Natural killer cell treated with Interleukin-12 subunit alpha and Interleukin-12 subunit beta and Interleukin-15 and Interleukin-18, amount 100 ng/mL, for 72 hours (primary cell): ENCODE data around the gene NSUN6. TPM values are rescaled to one million over a fixed set of nuclear protein-coding genes. Genes with fewer than 3 reads are reported as not detected.
"Not testable (repeated sequence)": the region's sequence is repeated elsewhere in the genome, so short reads cannot be mapped to it uniquely, and the experiment has no call there.

Experiments
- ATAC-seq, 2 donors: fragments of 150-1000 bp; cut with Tn5 transposase in 1 of 2; sonication (Bioruptor Pico), chemical (Tn5 transposase) in 1 of 2; 2 replicates each; pipeline ENCODE4 v1.10.0; 2021
- DNase-seq: peaks from one replicate; pipeline ENCODE4 v3.0.0; 2022; ENCODE audit warnings: low spot score
- H3K27ac Mint-ChIP-seq, 2 donors: 1 replicate in 1 of 2; 2 replicates in 1 of 2; pipeline ENCODE4 v1.8.0; 2022; ENCODE audit warnings: mixed read lengths in 2 of 2, mild to moderate bottlenecking in 1 of 2, moderate library complexity in 1 of 2
- H3K27me3 Mint-ChIP-seq, 2 donors: 1 replicate in 1 of 2; 2 replicates in 1 of 2; pipeline ENCODE4 v1.8.0; 2022; ENCODE audit warnings: mixed read lengths in 2 of 2
- H3K36me3 Mint-ChIP-seq: one replicate; pipeline ENCODE4 v1.8.0; 2022; ENCODE audit warnings: mixed read lengths
- H3K4me1 Mint-ChIP-seq, 2 donors: 1 replicate in 1 of 2; 2 replicates in 1 of 2; pipeline ENCODE4 v1.8.0; 2022; ENCODE audit warnings: low read depth in 2 of 2, mixed read lengths in 2 of 2, mild to moderate bottlenecking in 1 of 2
- H3K4me3 Mint-ChIP-seq: one replicate; pipeline ENCODE4 v1.8.0; 2022; ENCODE audit warnings: mixed read lengths
- H3K9me3 Mint-ChIP-seq: 2 replicates; pipeline ENCODE4 v1.8.0; 2022; ENCODE audit warnings: mixed read lengths
- total RNA-seq, 2 donors: library from RNA; stranded (reverse); gene quantifications; one replicate each; pipeline ENCODE4 v1.2.3, GENCODE V29; 2022

Gene NSUN6
- total RNA-seq, 2 donors from 2014 or later = 14.1 to 23.6 TPM

- Mint-ChIP-seq H3K27me3 (no peaks in the 10 kb centered on the region), H3K9me3 (no peaks in the 10 kb centered on the region), H3K4me1 (no peaks in the 10 kb centered on the region), H3K27ac (no peak overlapping the region), H3K36me3 (peaks cover 11% of the 10 kb centered on the region), H3K4me3 (no peak overlapping the region)
- DNase-seq (no peak), ATAC-seq (no peak)
Measured at GRCh38 chr10:18615618-18616017, 35.8 kb downstream of the NSUN6 start.

GRCh38 chr10:18611168-18611567 is 40.2 kb downstream of the NSUN6 start:
- Mint-ChIP-seq H3K4me1 (no peaks in the 10 kb centered on the region), H3K36me3 (peaks cover 6% of the 10 kb centered on the region), H3K27me3 (no peaks in the 10 kb centered on the region), H3K4me3 (no peak overlapping the region), H3K9me3 (no peaks in the 10 kb centered on the region), H3K27ac (no peak overlapping the region)
- ATAC-seq = no peak
- DNase-seq = no peak

- DNase-seq (no peak), ATAC-seq (no peak)
- H3K4me3 Mint-ChIP-seq = no peak overlapping the region
- no peaks in the 10 kb centered on the region for H3K9me3 Mint-ChIP-seq
- H3K4me1 Mint-ChIP-seq = no peaks in the 10 kb centered on the region
- peaks cover 6% of the 10 kb centered on the region for H3K36me3 Mint-ChIP-seq
- H3K27me3 Mint-ChIP-seq = no peaks in the 10 kb centered on the region
- H3K27ac Mint-ChIP-seq = no peak overlapping the region
Measured at GRCh38 chr10:18610517-18610916, 40.9 kb downstream of the NSUN6 start.

GRCh38 chr10:18608596-18608995 is 42.8 kb downstream of the NSUN6 start:
- no peak for ATAC-seq
- Mint-ChIP-seq H3K27ac (no peak overlapping the region), H3K4me1 (no peaks in the 10 kb centered on the region), H3K9me3 (no peaks in the 10 kb centered on the region), H3K27me3 (no peaks in the 10 kb centered on the region), H3K36me3 (peaks cover 6% of the 10 kb centered on the region), H3K4me3 (no peak overlapping the region)
- DNase-seq = no peak

- Mint-ChIP-seq H3K4me1 (no peaks in the 10 kb centered on the region), H3K4me3 (no peak overlapping the region), H3K9me3 (no peaks in the 10 kb centered on the region), H3K36me3 (peaks cover 5% of the 10 kb centered on the region), H3K27me3 (no peaks in the 10 kb centered on the region), H3K27ac (no peak overlapping the region)
- no peak for DNase-seq
- no peak for ATAC-seq
Measured at GRCh38 chr10:18607503-18608378, 43.6 kb downstream of the NSUN6 start.

- no peak overlapping the region for H3K27ac Mint-ChIP-seq
- H3K4me1 Mint-ChIP-seq = no peaks in the 10 kb centered on the region
- no peaks in the 10 kb centered on the region for H3K36me3 Mint-ChIP-seq
- DNase-seq (no peak), ATAC-seq (no peak)
- no peaks in the 10 kb centered on the region for H3K9me3 Mint-ChIP-seq
- H3K4me3 Mint-ChIP-seq = no peak overlapping the region
- no peaks in the 10 kb centered on the region for H3K27me3 Mint-ChIP-seq
Measured at GRCh38 chr10:18606051-18606695, 45.2 kb downstream of the NSUN6 start.

- ATAC-seq (no peak), DNase-seq (no peak)
- Mint-ChIP-seq H3K9me3 (no peaks in the 10 kb centered on the region), H3K27ac (no peak overlapping the region), H3K4me3 (no peak overlapping the region), H3K36me3 (no peaks in the 10 kb centered on the region), H3K27me3 (no peaks in the 10 kb centered on the region), H3K4me1 (peaks cover 0 to 4% of the 10 kb centered on the region in 2 donors)
Measured at GRCh38 chr10:18601321-18601720, 50.1 kb downstream of the NSUN6 start.

GRCh38 chr10:18599392-18599791 is 52.0 kb downstream of the NSUN6 start:
- Mint-ChIP-seq H3K4me1 (peaks cover 0 to 4% of the 10 kb centered on the region in 2 donors), H3K4me3 (no peak overlapping the region), H3K27ac (no peak overlapping the region), H3K36me3 (peaks cover 6% of the 10 kb centered on the region), H3K27me3 (no peaks in the 10 kb centered on the region), H3K9me3 (no peaks in the 10 kb centered on the region)
- no peak for DNase-seq
- no peak for ATAC-seq

GRCh38 chr10:18594574-18595156 is 56.7 kb downstream of the NSUN6 start:
- H3K27me3 Mint-ChIP-seq = no peaks in the 10 kb centered on the region
- no peak overlapping the region for H3K4me3 Mint-ChIP-seq
- peaks cover 10 to 14% of the 10 kb centered on the region in 2 donors for H3K4me1 Mint-ChIP-seq
- DNase-seq (no peak), ATAC-seq (no peak)
- peaks cover 6% of the 10 kb centered on the region for H3K9me3 Mint-ChIP-seq
- H3K36me3 Mint-ChIP-seq = peaks cover 36% of the 10 kb centered on the region
- H3K27ac Mint-ChIP-seq = no peak overlapping the region

GRCh38 chr10:18591141-18591540 is 60.2 kb downstream of the NSUN6 start:
- ATAC-seq, H3K27me3 Mint-ChIP-seq, DNase-seq, H3K27ac Mint-ChIP-seq, H3K4me3 Mint-ChIP-seq, H3K9me3 Mint-ChIP-seq: not testable (repeated sequence)
- H3K4me1 Mint-ChIP-seq = peaks cover 10 to 14% of the 10 kb centered on the region in 2 donors
- peaks cover 47% of the 10 kb centered on the region for H3K36me3 Mint-ChIP-seq

- not testable (repeated sequence) for H3K4me3 Mint-ChIP-seq, H3K27ac Mint-ChIP-seq, H3K27me3 Mint-ChIP-seq, H3K9me3 Mint-ChIP-seq, DNase-seq, ATAC-seq
- Mint-ChIP-seq H3K36me3 (peaks cover 53% of the 10 kb centered on the region), H3K4me1 (peaks cover 14 to 16% of the 10 kb centered on the region in 2 donors)
Measured at GRCh38 chr10:18586637-18587036, 64.8 kb downstream of the NSUN6 start.

GRCh38 chr10:18583575-18584270 is 67.7 kb downstream of the NSUN6 start:
- H3K4me3 Mint-ChIP-seq = no peak overlapping the region
- H3K27ac Mint-ChIP-seq = no peak overlapping the region
- peaks cover 12% of the 10 kb centered on the region in 2 donors for H3K4me1 Mint-ChIP-seq
- no peaks in the 10 kb centered on the region for H3K9me3 Mint-ChIP-seq
- H3K27me3 Mint-ChIP-seq = no peaks in the 10 kb centered on the region
- peaks cover 43% of the 10 kb centered on the region for H3K36me3 Mint-ChIP-seq
- DNase-seq = no peak
- no peak for ATAC-seq

- Mint-ChIP-seq H3K27me3 (no peaks in the 10 kb centered on the region), H3K4me1 (peaks cover 12 to 16% of the 10 kb centered on the region in 2 donors), H3K27ac (no peak overlapping the region), H3K9me3 (peaks cover 4% of the 10 kb centered on the region), H3K4me3 (no peak overlapping the region), H3K36me3 (peaks cover 47% of the 10 kb centered on the region)
- DNase-seq = no peak
- ATAC-seq = no peak
Measured at GRCh38 chr10:18582803-18583202, 68.6 kb downstream of the NSUN6 start.
